ENCODE measurements around the gene FBXO46.

Gene FBXO46

DNA sequence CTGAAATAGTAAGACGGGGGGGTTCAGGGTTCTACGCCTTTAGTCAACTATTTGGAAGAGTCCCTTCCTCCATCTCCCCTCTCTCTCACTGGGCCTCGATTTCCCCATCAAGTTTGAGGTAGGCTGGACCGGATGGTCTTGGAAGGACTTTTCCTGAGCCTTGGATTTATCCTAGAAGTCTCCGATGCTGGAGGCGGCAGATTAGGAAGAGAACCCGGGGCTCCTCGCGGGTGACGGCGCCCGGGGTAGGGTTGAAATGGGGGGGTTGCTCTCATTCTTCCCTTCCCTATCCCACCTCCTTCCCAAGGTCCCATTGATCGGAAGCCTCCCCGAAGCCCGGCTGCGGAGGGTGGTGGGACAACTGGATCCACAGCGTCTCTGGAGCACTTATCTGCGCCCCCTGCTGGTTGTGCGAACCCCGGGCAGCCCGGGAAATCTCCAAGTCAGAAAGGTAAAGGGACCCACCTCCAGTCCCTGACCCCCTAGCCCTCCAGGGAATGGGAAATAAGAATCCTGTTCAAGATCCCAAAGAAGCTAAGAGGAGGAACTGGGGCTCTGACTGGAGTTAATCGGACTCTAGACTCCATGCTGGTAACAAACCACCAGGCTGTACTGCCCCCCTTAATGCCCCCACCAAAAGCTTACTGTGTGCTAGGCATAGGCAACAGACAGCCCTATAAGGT lies 37.4 kb downstream of the FBXO46 start (continued):
- TF ChIP-seq ZSCAN5A (tag by site-specific recombination; IDR thresholded peaks at IDR 0.05) (no peak), BCL11A (tag by site-specific recombination; IDR thresholded peaks at IDR 0.05; ENCODE audit: low read depth) (no peak), ZNF777 (tag by site-specific recombination; IDR thresholded peaks at IDR 0.05; ENCODE audit: borderline replicate concordance) (no peak), ZNF23 (tag by site-specific recombination; IDR thresholded peaks at IDR 0.05; ENCODE audit: borderline replicate concordance) (no peak), ZNF654 (tag by site-specific recombination; IDR thresholded peaks at IDR 0.05; ENCODE audit: low read depth) (no peak), ZNF776 (tag by site-specific recombination; IDR thresholded peaks at IDR 0.05; ENCODE audit: borderline replicate concordance) (no peak), GLIS1 (tag by site-specific recombination; IDR thresholded peaks at IDR 0.05) (peak; percentile 39; the same call in 1 of the 2 replicates), ZNF692 (tag by site-specific recombination; IDR thresholded peaks at IDR 0.05) (peak; percentile 84), ZNF37A (tag by site-specific recombination; IDR thresholded peaks at IDR 0.05) (no peak), ZNF280C (tag by site-specific recombination; IDR thresholded peaks at IDR 0.05) (no peak), ZNF423 (tag by site-specific recombination; IDR thresholded peaks at IDR 0.05) (no peak), ZSCAN30 (tag by site-specific recombination; IDR thresholded peaks at IDR 0.05) (peak; percentile 58; the same call in 1 of the 2 replicates)
- TF ChIP-seq, protein P1, sequence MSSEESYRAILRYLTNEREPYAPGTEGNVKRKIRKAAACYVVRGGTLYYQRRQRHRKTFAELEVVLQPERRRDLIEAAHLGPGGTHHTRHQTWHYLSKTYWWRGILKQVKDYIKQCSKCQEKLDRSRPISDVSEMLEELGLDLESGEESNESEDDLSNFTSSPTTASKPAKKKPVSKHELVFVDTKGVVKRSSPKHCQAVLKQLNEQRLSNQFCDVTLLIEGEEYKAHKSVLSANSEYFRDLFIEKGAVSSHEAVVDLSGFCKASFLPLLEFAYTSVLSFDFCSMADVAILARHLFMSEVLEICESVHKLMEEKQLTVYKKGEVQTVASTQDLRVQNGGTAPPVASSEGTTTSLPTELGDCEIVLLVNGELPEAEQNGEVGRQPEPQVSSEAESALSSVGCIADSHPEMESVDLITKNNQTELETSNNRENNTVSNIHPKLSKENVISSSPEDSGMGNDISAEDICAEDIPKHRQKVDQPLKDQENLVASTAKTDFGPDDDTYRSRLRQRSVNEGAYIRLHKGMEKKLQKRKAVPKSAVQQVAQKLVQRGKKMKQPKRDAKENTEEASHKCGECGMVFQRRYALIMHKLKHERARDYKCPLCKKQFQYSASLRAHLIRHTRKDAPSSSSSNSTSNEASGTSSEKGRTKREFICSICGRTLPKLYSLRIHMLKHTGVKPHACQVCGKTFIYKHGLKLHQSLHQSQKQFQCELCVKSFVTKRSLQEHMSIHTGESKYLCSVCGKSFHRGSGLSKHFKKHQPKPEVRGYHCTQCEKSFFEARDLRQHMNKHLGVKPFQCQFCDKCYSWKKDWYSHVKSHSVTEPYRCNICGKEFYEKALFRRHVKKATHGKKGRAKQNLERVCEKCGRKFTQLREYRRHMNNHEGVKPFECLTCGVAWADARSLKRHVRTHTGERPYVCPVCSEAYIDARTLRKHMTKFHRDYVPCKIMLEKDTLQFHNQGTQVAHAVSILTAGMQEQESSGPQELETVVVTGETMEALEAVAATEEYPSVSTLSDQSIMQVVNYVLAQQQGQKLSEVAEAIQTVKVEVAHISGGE (tag by site-specific recombination; conservative IDR thresholded peaks at IDR 0.05; ENCODE audit: low read depth): 0 out of 2 replicates have a peak, but pooled peaks have one; percentile 35
- TF ChIP-seq, protein P2, sequence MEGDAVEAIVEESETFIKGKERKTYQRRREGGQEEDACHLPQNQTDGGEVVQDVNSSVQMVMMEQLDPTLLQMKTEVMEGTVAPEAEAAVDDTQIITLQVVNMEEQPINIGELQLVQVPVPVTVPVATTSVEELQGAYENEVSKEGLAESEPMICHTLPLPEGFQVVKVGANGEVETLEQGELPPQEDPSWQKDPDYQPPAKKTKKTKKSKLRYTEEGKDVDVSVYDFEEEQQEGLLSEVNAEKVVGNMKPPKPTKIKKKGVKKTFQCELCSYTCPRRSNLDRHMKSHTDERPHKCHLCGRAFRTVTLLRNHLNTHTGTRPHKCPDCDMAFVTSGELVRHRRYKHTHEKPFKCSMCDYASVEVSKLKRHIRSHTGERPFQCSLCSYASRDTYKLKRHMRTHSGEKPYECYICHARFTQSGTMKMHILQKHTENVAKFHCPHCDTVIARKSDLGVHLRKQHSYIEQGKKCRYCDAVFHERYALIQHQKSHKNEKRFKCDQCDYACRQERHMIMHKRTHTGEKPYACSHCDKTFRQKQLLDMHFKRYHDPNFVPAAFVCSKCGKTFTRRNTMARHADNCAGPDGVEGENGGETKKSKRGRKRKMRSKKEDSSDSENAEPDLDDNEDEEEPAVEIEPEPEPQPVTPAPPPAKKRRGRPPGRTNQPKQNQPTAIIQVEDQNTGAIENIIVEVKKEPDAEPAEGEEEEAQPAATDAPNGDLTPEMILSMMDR (tag by site-specific recombination; IDR thresholded peaks at IDR 0.05): peak; percentile 80

All from HEK293 (cell line).